ENCODE results near the gene PRXL2A. TPM values are rescaled to one million over a fixed set of nuclear protein-coding genes. Genes with fewer than 3 reads are reported as not detected.

The PRXL2A gene
- total and polyA plus RNA-seq, 3 experiments from 2014 or later = 8.1 to 9.4 (median 8.3) TPM

DNA sequence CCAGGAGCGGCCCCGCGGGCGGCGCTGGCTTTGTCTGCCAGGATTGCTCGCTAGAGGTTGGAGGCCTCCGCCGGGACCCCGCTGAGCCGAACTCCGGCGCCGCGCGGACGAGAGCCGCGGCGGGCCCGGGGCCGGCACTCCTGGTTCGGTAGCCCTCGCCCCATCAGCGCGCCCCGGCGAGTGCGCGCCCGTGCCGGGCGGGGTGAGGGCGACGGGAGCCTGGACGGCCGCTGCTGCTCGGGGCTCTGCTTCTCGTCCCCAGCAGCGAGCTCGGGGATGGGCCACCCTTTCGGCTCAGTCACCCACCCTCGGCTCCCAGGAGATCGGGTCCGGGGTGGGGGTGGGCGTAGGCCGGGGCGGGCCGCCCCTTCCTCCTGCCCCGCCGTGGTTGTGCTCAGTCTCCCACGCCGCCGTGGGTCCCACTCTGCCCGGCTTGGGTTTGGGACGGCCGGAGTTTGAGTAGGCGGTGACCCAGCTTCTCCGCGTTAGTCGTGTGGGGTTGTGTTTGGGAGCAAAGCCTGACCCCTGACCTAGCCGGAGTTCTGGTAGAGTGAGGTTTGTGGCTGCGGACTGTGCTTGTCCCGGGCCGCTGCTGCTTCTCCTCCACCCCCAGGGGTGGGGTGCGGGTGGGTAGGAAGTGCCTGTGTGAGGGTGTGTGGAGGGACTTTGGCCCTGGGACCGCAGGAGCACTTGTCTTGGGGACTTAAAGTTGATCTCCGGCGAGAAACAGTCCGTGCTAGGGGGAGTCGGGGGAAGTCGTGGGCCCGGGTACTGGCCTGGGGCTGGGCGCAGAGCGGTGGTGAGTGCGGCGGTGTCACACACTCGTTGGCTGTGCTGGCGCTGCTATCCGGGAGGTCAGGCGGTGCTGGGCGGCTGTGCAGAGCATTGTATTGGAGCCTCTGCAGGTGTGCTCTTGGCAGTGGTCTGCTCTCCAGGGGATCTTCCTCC lies 46.4 kb downstream of the PRXL2A start:
- H3K27ac Mint-ChIP-seq = peak overlapping the region; percentile 84 to 99 (median 95)
- H3K4me1 ChIP-seq (ENCODE audit: insufficient read depth, low read length) = peaks cover 41% of the 10 kb centered on the region
- CTCF ChIA-PET = interaction anchor here (0.8 to 27.0 kb wide), 5 partner anchors 10 to 49 kb away, joined by 3 to 498 read pairs (median 20); no protein-coding TSS in a partner anchor
- H3K9me3 ChIP-seq (ENCODE audit: low read length) = no peaks in the 10 kb centered on the region
- peak overlapping the region; percentile 93 for H3K4me3 ChIP-seq (ENCODE audit: low read length)
- peak in 3 of 5 donors; percentile 16 to 58 (median 45) for DNase-seq
- no peaks in the 10 kb centered on the region for H3K27me3 Mint-ChIP-seq
- peaks cover 0 to 23% (median 0%) of the 10 kb centered on the region in 3 donors for H3K36me3 Mint-ChIP-seq
- POLR2A ChIA-PET = interaction anchor here (0.8 to 3.2 kb wide), 4 partner anchors 9 to 32 kb away, joined by 3 to 27 read pairs (median 6); no protein-coding TSS in a partner anchor
- H3K4me1 Mint-ChIP-seq = peaks cover 47 to 54% (median 47%) of the 10 kb centered on the region in 3 donors
- H3K27ac ChIP-seq (ENCODE audit: low read depth, low read length) = peak overlapping the region; percentile 77
- no peaks in the 10 kb centered on the region for H3K9me3 Mint-ChIP-seq
- no peaks in the 10 kb centered on the region for H3K36me3 ChIP-seq (ENCODE audit: insufficient read depth, low read length)
- no peaks in the 10 kb centered on the region for H3K27me3 ChIP-seq (ENCODE audit: insufficient read depth, low read length, poor library complexity, severe bottlenecking)
- H3K4me3 Mint-ChIP-seq = peak overlapping the region; percentile 88 to 99 (median 99)

DNA sequence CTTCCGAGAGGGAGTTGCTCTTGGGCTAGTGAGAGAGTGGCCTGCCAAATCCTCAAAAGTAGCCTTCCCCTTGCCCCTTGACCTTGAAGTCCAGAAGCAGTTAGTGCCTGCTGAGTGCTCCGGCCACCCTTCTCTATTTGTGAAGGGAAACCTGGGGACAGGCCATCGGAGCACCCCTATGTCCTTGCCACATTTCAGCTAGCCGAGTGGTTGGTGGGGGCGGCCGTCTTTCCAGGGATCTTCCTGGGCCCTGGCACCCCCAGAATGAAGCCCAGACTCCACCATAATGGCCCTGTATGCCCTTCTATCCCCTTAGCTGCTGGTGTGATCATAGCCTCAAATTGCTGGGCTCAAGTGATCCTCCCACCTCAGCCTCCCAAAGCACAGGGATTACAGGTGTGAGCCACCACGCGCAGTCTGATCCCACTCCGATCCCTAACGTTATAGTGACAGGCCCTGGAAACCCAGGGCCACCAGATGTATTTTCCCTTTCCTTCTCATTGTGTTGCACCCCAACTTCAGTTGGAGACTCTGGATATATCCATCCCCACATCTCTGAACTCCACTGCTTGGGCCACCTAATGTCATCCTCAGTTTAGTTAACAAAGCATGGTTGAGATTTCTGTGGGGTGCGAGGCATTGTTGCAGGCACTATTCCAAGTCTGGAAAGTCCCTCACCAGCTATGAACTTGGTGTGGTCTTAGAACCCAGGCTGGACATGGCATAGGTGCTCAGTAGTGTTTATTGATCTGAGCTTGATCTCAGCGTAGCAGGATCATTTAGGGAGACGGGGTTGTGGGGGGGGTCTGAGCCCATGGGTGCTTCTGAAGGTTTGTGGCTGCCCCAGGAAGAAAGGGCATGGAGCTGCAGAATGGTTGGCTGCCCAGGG lies 47.4 kb downstream of the PRXL2A start:
- Histone ChIP-seq H3K4me3 (ENCODE audit: low read length) (peak overlapping the region; percentile 93), H3K27me3 (ENCODE audit: insufficient read depth, low read length, poor library complexity, severe bottlenecking) (no peaks in the 10 kb centered on the region), H3K4me1 (ENCODE audit: insufficient read depth, low read length) (peaks cover 50% of the 10 kb centered on the region), H3K36me3 (ENCODE audit: insufficient read depth, low read length) (no peaks in the 10 kb centered on the region), H3K9me3 (ENCODE audit: low read length) (no peaks in the 10 kb centered on the region), H3K27ac (ENCODE audit: low read depth, low read length) (peak overlapping the region; percentile 77)
- Mint-ChIP-seq H3K27ac (peak overlapping the region; percentile 84 to 99 (median 95)), H3K4me3 (peak overlapping the region; percentile 88 to 99 (median 99)), H3K4me1 (peaks cover 56 to 63% (median 56%) of the 10 kb centered on the region in 3 donors), H3K27me3 (no peaks in the 10 kb centered on the region), H3K36me3 (peaks cover 0 to 23% (median 0%) of the 10 kb centered on the region in 3 donors), H3K9me3 (no peaks in the 10 kb centered on the region)
- ChIA-PET POLR2A (interaction anchor here (0.7 to 3.2 kb wide), 7 partner anchors 11 to 37 kb away, joined by 3 to 27 read pairs (median 4); no protein-coding TSS in a partner anchor), CTCF (interaction anchor here (1.0 to 27.0 kb wide), 8 partner anchors 9 to 74 kb away, joined by 3 to 498 read pairs (median 14); no protein-coding TSS in a partner anchor)
- DNase-seq = peak in 1 of 5 donors; percentile 19

DNA sequence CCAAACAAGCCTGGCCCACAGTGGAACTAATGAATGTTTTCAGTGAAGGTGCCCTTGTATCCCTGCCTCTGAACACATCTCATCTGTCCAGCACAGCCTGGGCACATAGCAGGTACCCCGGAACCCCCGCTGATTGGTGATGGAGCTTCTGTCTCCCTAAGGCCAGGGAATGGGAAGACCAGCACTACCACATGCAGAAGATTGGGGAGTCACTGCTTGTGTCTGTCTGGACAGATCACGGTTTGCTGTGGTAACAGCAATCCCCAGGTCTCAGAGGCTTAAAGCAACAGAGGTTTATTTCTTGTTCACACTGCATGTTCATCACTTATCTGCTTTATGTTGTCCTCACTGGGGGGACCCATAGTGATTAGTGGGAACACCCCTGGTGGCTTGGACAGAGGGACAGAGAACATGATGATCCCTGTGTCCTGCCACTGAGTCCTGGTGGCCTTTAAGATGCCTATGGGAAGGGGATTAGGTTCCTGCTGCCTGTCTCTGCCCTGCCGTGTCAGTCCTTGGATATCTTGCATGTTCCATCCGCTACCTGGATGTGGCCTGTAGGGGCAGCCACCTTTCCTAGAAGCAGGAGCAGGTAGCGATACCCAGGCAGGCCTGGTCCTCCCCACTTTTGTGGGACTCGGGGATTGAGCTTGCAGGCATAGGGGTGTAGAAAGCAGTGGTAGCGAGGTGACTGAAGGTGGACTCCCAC lies 49.4 kb downstream of the PRXL2A start:
- no peaks in the 10 kb centered on the region for H3K27me3 ChIP-seq (ENCODE audit: insufficient read depth, low read length, poor library complexity, severe bottlenecking)
- H3K4me3 ChIP-seq (ENCODE audit: low read length) = peak overlapping the region; percentile 58
- no peaks in the 10 kb centered on the region for H3K27me3 Mint-ChIP-seq
- H3K36me3 Mint-ChIP-seq = peaks cover 0 to 30% (median 3%) of the 10 kb centered on the region in 3 donors
- DNase-seq = no peak
- no peaks in the 10 kb centered on the region for H3K9me3 Mint-ChIP-seq
- POLR2A ChIA-PET = interaction anchor here (1.1 to 3.2 kb wide), 5 partner anchors 9 to 41 kb away, joined by 3 to 27 read pairs (median 4); no protein-coding TSS in a partner anchor
- H3K4me1 Mint-ChIP-seq = peaks cover 75 to 83% (median 76%) of the 10 kb centered on the region in 3 donors
- CTCF ChIA-PET = interaction anchor here (1.6 to 27.0 kb wide), 5 partner anchors 12 to 79 kb away, joined by 3 to 498 read pairs (median 55); no protein-coding TSS in a partner anchor
- H3K27ac ChIP-seq (ENCODE audit: low read depth, low read length) = peak overlapping the region; percentile 14
- no peaks in the 10 kb centered on the region for H3K9me3 ChIP-seq (ENCODE audit: low read length)
- peak overlapping the region; percentile 84 to 97 (median 95) for H3K27ac Mint-ChIP-seq
- peaks cover 70% of the 10 kb centered on the region for H3K4me1 ChIP-seq (ENCODE audit: insufficient read depth, low read length)
- no peaks in the 10 kb centered on the region for H3K36me3 ChIP-seq (ENCODE audit: insufficient read depth, low read length)
- H3K4me3 Mint-ChIP-seq = peak overlapping the region; percentile 88 to 99 (median 99)

DNA sequence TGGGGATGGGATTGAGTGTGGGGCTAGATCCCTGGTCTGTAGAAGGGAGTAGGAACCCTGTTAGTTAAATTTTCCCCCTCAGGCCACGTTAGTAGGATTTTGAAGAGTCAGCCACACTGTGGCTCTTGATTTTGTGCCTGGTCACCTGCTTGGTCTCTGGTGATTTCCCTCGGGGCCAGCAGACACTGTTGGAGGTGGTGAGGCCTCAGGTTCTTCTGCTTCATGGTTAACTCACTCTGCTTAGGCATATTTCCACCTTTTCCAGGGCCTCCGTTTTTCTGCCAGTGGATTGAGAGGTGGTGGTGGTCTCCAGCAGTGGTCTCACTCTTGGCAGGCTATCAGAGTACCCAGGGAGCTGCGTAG lies 49.9 kb downstream of the PRXL2A start:
- H3K27ac Mint-ChIP-seq = peak overlapping the region; percentile 84 to 99 (median 95)
- ChIA-PET POLR2A (interaction anchor here (0.7 to 3.2 kb wide), 5 partner anchors 14 to 47 kb away, joined by 3 to 28 read pairs (median 5); no protein-coding TSS in a partner anchor), CTCF (interaction anchor here (1.5 to 27.0 kb wide), 5 partner anchors 11 to 79 kb away, joined by 3 to 498 read pairs (median 55); no protein-coding TSS in a partner anchor)
- peaks cover 0 to 30% (median 3%) of the 10 kb centered on the region in 3 donors for H3K36me3 Mint-ChIP-seq
- Histone ChIP-seq H3K27ac (ENCODE audit: low read depth, low read length) (peak overlapping the region; percentile 14), H3K36me3 (ENCODE audit: insufficient read depth, low read length) (no peaks in the 10 kb centered on the region), H3K4me3 (ENCODE audit: low read length) (peak overlapping the region; percentile 58), H3K27me3 (ENCODE audit: insufficient read depth, low read length, poor library complexity, severe bottlenecking) (no peaks in the 10 kb centered on the region), H3K4me1 (ENCODE audit: insufficient read depth, low read length) (peaks cover 76% of the 10 kb centered on the region), H3K9me3 (ENCODE audit: low read length) (no peaks in the 10 kb centered on the region)
- DNase-seq = no peak
- H3K27me3 Mint-ChIP-seq = no peaks in the 10 kb centered on the region
- H3K4me1 Mint-ChIP-seq = peaks cover 79 to 86% (median 80%) of the 10 kb centered on the region in 3 donors
- H3K4me3 Mint-ChIP-seq = peak overlapping the region; percentile 88 to 99 (median 99)
- no peaks in the 10 kb centered on the region for H3K9me3 Mint-ChIP-seq

DNA sequence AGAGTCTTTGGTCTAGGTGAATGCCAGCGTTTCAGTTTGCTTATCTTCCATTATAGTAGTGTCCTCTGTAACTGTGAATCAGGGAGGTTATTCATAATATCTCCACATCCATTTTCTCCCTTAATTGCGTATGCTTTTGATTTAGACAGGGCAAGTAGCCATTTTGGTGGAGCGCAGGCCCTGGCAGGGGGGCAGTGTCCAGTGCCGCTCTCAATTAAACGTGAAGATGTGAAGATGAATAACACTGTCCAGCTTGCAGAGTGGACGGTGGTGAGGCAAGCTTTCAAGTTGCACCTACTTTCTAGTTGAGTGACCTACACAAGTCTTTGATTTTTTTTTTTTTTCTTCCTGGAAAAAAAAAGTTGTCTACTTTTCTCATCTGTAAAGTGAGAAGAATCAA lies 50.3 kb downstream of the PRXL2A start:
- no peaks in the 10 kb centered on the region for H3K27me3 Mint-ChIP-seq
- H3K27me3 ChIP-seq (ENCODE audit: insufficient read depth, low read length, poor library complexity, severe bottlenecking) = no peaks in the 10 kb centered on the region
- no peaks in the 10 kb centered on the region for H3K36me3 ChIP-seq (ENCODE audit: insufficient read depth, low read length)
- ChIA-PET POLR2A (interaction anchor here (0.6 to 3.2 kb wide), 7 partner anchors 13 to 63 kb away, joined by 3 to 28 read pairs (median 5); no protein-coding TSS in a partner anchor), CTCF (interaction anchor here (0.9 to 27.0 kb wide), 6 partner anchors 11 to 45 kb away, joined by 3 to 498 read pairs (median 30); no protein-coding TSS in a partner anchor)
- no peaks in the 10 kb centered on the region for H3K9me3 ChIP-seq (ENCODE audit: low read length)
- H3K27ac Mint-ChIP-seq = peak overlapping the region; percentile 84 to 99 (median 95)
- H3K27ac ChIP-seq (ENCODE audit: low read depth, low read length) = peak overlapping the region; percentile 14
- no peak for DNase-seq
- H3K9me3 Mint-ChIP-seq = no peaks in the 10 kb centered on the region
- peaks cover 79 to 86% (median 80%) of the 10 kb centered on the region in 3 donors for H3K4me1 Mint-ChIP-seq
- H3K4me3 Mint-ChIP-seq = peak overlapping the region; percentile 88 to 99 (median 99)
- peak overlapping the region; percentile 58 for H3K4me3 ChIP-seq (ENCODE audit: low read length)
- H3K36me3 Mint-ChIP-seq = peaks cover 0 to 32% (median 5%) of the 10 kb centered on the region in 3 donors
- H3K4me1 ChIP-seq (ENCODE audit: insufficient read depth, low read length) = peaks cover 80% of the 10 kb centered on the region

DNA sequence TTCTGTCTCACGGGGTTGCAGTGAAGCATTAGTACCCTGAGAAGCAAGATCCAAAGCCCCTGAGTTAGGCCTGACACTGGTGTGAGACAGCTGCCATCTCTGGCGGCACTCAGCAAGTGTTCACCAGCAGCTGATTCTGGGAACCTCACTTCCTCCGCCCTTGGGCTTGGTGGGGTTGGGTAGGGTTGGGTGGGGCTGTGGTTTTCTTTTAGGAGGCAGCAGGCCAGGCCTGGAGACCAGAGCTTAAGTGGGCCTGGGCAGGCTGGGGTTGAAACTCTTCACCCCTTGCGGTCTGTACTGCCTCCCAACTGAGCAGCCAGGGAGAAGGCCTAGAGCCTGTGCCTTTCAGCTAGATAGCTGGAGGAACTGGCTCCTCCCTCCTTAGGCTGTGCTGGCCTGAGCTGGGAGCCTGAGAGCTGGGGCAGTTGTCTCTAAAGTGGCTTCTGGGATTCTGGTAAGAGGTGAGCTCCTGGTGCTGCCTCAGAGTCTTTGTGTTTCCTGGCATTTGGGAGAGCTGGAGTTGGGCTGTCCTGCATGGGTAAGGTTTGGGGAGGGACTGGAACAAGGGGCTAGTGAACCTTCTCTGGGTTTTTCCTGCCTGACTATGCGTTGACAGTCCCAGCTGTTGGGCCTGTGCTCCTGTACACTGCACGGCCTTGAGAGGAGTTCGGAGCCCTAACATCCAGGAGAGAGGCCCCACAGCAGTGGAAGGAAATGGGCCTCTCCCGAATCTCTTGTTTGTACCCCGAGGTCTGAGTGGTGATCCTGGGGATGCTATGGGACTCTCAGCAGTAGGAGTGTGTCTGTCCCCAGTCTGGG lies 50.9 kb downstream of the PRXL2A start:
- Mint-ChIP-seq H3K27me3 (no peaks in the 10 kb centered on the region), H3K4me3 (peak overlapping the region; percentile 88 to 99 (median 99)), H3K27ac (peak overlapping the region; percentile 84 to 99 (median 95)), H3K9me3 (no peaks in the 10 kb centered on the region), H3K4me1 (peaks cover 85 to 92% (median 85%) of the 10 kb centered on the region in 3 donors), H3K36me3 (peaks cover 0 to 32% (median 8%) of the 10 kb centered on the region in 3 donors)
- H3K9me3 ChIP-seq (ENCODE audit: low read length) = no peaks in the 10 kb centered on the region
- ChIA-PET POLR2A (interaction anchor here (0.6 to 3.2 kb wide), 8 partner anchors 9 to 63 kb away, joined by 3 to 28 read pairs (median 4); no protein-coding TSS in a partner anchor), CTCF (interaction anchor here (0.7 to 27.0 kb wide), 8 partner anchors 9 to 45 kb away, joined by 3 to 498 read pairs (median 10); no protein-coding TSS in a partner anchor)
- no peaks in the 10 kb centered on the region for H3K27me3 ChIP-seq (ENCODE audit: insufficient read depth, low read length, poor library complexity, severe bottlenecking)
- peak overlapping the region; percentile 76 for H3K4me3 ChIP-seq (ENCODE audit: low read length)
- H3K27ac ChIP-seq (ENCODE audit: low read depth, low read length) = peak overlapping the region; percentile 55
- DNase-seq = peak; percentile 51 to 82 (median 61)
- peaks cover 86% of the 10 kb centered on the region for H3K4me1 ChIP-seq (ENCODE audit: insufficient read depth, low read length)
- H3K36me3 ChIP-seq (ENCODE audit: insufficient read depth, low read length) = no peaks in the 10 kb centered on the region
